IMR-90 (cell line): Measurements from ENCODE around the gene CACNG7. TPM values are rescaled to one million over a fixed set of nuclear protein-coding genes. Genes with fewer than 3 reads are reported as not detected.

ENCODE experiments used
- ATAC-seq: fragments of 200-7000 bp; cut with Tn5 transposase; 2 replicates; pipeline ENCODE4 v1.9.1; 2020; ENCODE audit warnings: low read depth, mild to moderate bottlenecking, moderate library complexity
- BruUV-seq: library from RNA; stranded (reverse); fragments of 400-500 nt; replicated peaks from 2 replicates; lab custom pipeline; 2021; lab: Mats Ljungman, UMichigan
- CTCF ChIA-PET: fragments of 300-600 bp; formaldehyde crosslinking; extraction: SDS; loops from one replicate; lab custom pipeline; 2021; ENCODE audit warnings: antibody characterized with exemption; lab: Yijun Ruan, JAX
- POLR2A ChIA-PET: fragments of 300-600 bp; sonication (Branson Sonifier 250); formaldehyde crosslinking; loops from one replicate; lab custom pipeline; 2022; ENCODE audit warnings: antibody characterized with exemption; ENCODE audit not compliant: unreplicated experiment; lab: Charles Lee
- DNase-seq: peaks from one replicate; pipeline ENCODE4 v3.0.0; 2013
- H2AFZ ChIP-seq: replicated peaks from 2 replicates; pipeline ENCODE3; 2013; ENCODE audit warnings: low read length, mild to moderate bottlenecking; ENCODE audit not compliant: poor library complexity
- H2AK5ac ChIP-seq: 2 replicates; pipeline ENCODE4 v1.6.1; 2013; ENCODE audit warnings: low read depth, low read length, inconsistent platforms
- H2AK9ac ChIP-seq: replicated peaks from 2 replicates; pipeline ENCODE3; 2013; ENCODE audit warnings: mild to moderate bottlenecking, low read depth, low read length, moderate library complexity; ENCODE audit not compliant: poor library complexity
- H2BK120ac ChIP-seq: 2 replicates; pipeline ENCODE4 v1.6.1; 2013; ENCODE audit warnings: low read depth, low read length, inconsistent platforms
- H2BK15ac ChIP-seq: 3 replicates; pipeline ENCODE4 v1.6.1; 2013; ENCODE audit warnings: low read depth, low read length, inconsistent platforms
- H2BK20ac ChIP-seq: 2 replicates; pipeline ENCODE4 v1.6.1; 2013; ENCODE audit warnings: low read depth, mild to moderate bottlenecking, inconsistent platforms, low read length, moderate library complexity
- H2BK5ac ChIP-seq: 2 replicates; pipeline ENCODE4 v1.6.1; 2013; ENCODE audit warnings: mild to moderate bottlenecking, low read depth, low read length, inconsistent platforms; ENCODE audit not compliant: poor library complexity, severe bottlenecking
- H3K14ac ChIP-seq: replicated peaks from 2 replicates; pipeline ENCODE4 v1.6.1; 2013; ENCODE audit warnings: low read depth, low read length, inconsistent platforms
- H3K18ac ChIP-seq: 2 replicates; pipeline ENCODE4 v1.6.1; 2013; ENCODE audit warnings: low read depth, low read length, control low read depth
- H3K23ac ChIP-seq: 2 replicates; pipeline ENCODE4 v1.6.1; 2013; ENCODE audit warnings: low read depth, low read length, inconsistent platforms
- H3K27ac ChIP-seq: 2 replicates; pipeline ENCODE4 v1.5.1; 2013; ENCODE audit warnings: mild to moderate bottlenecking, control low read depth, low read length; ENCODE audit not compliant: insufficient read depth
- H3K27me3 ChIP-seq: 2 replicates; pipeline ENCODE4 v1.6.1; 2013; ENCODE audit warnings: low read length; ENCODE audit not compliant: control insufficient read depth, insufficient read depth
- H3K36me3 ChIP-seq: 2 replicates; pipeline ENCODE4 v1.6.1; 2013; ENCODE audit warnings: low read length, mixed read lengths; ENCODE audit not compliant: control insufficient read depth, insufficient read depth
- H3K4ac ChIP-seq: 2 replicates; pipeline ENCODE4 v1.6.1; 2013; ENCODE audit warnings: low read depth, low read length, inconsistent platforms
- H3K4me1 ChIP-seq: 2 replicates; pipeline ENCODE4 v1.6.1; 2013; ENCODE audit warnings: low read length, mixed read lengths; ENCODE audit not compliant: control insufficient read depth, insufficient read depth
- H3K4me2 ChIP-seq: 2 replicates; pipeline ENCODE4 v1.6.1; 2013; ENCODE audit warnings: low read depth, mild to moderate bottlenecking, control low read depth, low read length, moderate library complexity
- H3K4me3 ChIP-seq: 2 replicates; pipeline ENCODE4 v1.5.1; 2013; ENCODE audit warnings: low read depth, mild to moderate bottlenecking, control low read depth, low read length, moderate library complexity; ENCODE audit not compliant: insufficient read depth
- H3K56ac ChIP-seq: 2 replicates; pipeline ENCODE4 v1.6.1; 2013; ENCODE audit warnings: low read length, inconsistent platforms; ENCODE audit not compliant: insufficient read depth; ENCODE audit errors: extremely low read depth
- H3K79me1 ChIP-seq, 2 experiments: 2 replicates each; pipeline ENCODE4 v1.6.1; 2013; ENCODE audit warnings: low read length in 2 of 2, inconsistent platforms in 1 of 2, low read depth in 1 of 2
- H3K9ac ChIP-seq: 2 replicates; pipeline ENCODE4 v1.6.1; 2013; ENCODE audit warnings: low read depth, low read length, control low read depth
- H3K9me1 ChIP-seq: 2 replicates; pipeline ENCODE4 v1.6.1; 2013; ENCODE audit warnings: low read length, inconsistent platforms; ENCODE audit not compliant: insufficient read depth
- H3K9me3 ChIP-seq: 2 replicates; pipeline ENCODE4 v1.6.1; 2013; ENCODE audit warnings: low read length; ENCODE audit not compliant: control insufficient read depth, insufficient read depth
- H4K20me1 ChIP-seq: 2 replicates; pipeline ENCODE4 v1.6.1; 2013; ENCODE audit warnings: low read length, inconsistent platforms; ENCODE audit not compliant: insufficient read depth
- H4K5ac ChIP-seq: 2 replicates; pipeline ENCODE4 v1.6.1; 2013; ENCODE audit warnings: mild to moderate bottlenecking, low read depth, low read length, control low read depth
- H4K8ac ChIP-seq, 2 experiments: 2 replicates each; pipeline ENCODE4 v1.6.1; 2013; ENCODE audit warnings: low read depth in 2 of 2, low read length in 2 of 2, control low read depth in 1 of 2, inconsistent platforms in 1 of 2
- H4K91ac ChIP-seq: 2 replicates; pipeline ENCODE4 v1.6.1; 2013; ENCODE audit warnings: low read depth, low read length, inconsistent platforms; ENCODE audit not compliant: insufficient read depth
- BHLHE40 ChIP-seq: fragments of 150-350 bp; IDR thresholded peaks from 2 replicates; pipeline ENCODE4 v1.6.1; 2016; ENCODE audit warnings: mild to moderate bottlenecking, low read depth, low read length
- CEBPB ChIP-seq: IDR thresholded peaks from 2 replicates; pipeline ENCODE4 v1.6.1; 2012; ENCODE audit warnings: low read depth, low read length, improper control_type of control experiment
- RAD21 ChIP-seq: IDR thresholded peaks from 2 replicates; pipeline ENCODE4 v1.6.1; 2012; ENCODE audit warnings: low read length, improper control_type of control experiment
- WGBS, 2 experiments: methylation state at CpG; one replicate each; pipeline versions ENCODE4 v1.1.5 to v1.1.7; 2013; ENCODE audit warnings: missing lambda C conversion rate in 2 of 2; ENCODE audit not compliant: insufficient read length in 1 of 2; ENCODE audit errors: extremely low coverage in 2 of 2; 5-methylcytosine and 5-hydroxymethylcytosine counted together
- dilution Hi-C: fragments of 300-500 bp; cut with HindIII; formaldehyde crosslinking; loops from one replicate; pipeline ENCODE4 v1.14.3; 2018; ENCODE audit warnings: low sequenced_read_pairs; ENCODE audit not compliant: unreplicated experiment
- in situ Hi-C: fragments of 300-500 bp; cut with MboI; formaldehyde crosslinking; loops from 3 replicates; pipeline ENCODE4 v1.14.3; 2019; ENCODE audit warnings: low sequenced_read_pairs, inconsistent platforms, mixed read lengths
- intact Hi-C: fragments of 100-400 bp; cut with micrococcal nuclease; formaldehyde crosslinking; loops from 2 replicates; pipeline ENCODE4 v1.10.0; 2022
- polyA plus RNA-seq, 3 experiments: library from polyadenylated mRNA; depleted of rRNA; stranded (reverse); fragments of >200 nt; gene quantifications; 2 replicates each; pipeline ENCODE4 v1.2.3, GENCODE V29; 2012; ENCODE audit warnings: low replicate concordance in 1 of 3
- total RNA-seq: library from RNA; depleted of rRNA; stranded (reverse); fragments of >200 nt; gene quantifications from 2 replicates; pipeline ENCODE4 v1.2.3, GENCODE V29; 2012

CACNG7 gene
- total and polyA plus RNA-seq, 2 of the 4 experiments (the other 2 are of a cell fraction), result 0.36 to 6.7 TPM

GRCh38 chr19:53912653-53913052 lies 3.6 kb downstream of the CACNG7 start:
- no peak overlapping the region for H3K23ac ChIP-seq
- H3K4me3 ChIP-seq, result no peak overlapping the region
- H2BK120ac ChIP-seq, result no peak overlapping the region
- ChIA-PET CTCF (no interaction called here), POLR2A (no interaction called here)
- no peak overlapping the region for H2BK5ac ChIP-seq
- no peak overlapping the region for H4K5ac ChIP-seq
- H4K91ac ChIP-seq, result no peak overlapping the region
- no peak overlapping the region for H4K8ac ChIP-seq
- H2BK20ac ChIP-seq, result no peak overlapping the region
- in situ Hi-C loops, result no loop called here
- peaks cover 22% of the 10 kb centered on the region for H3K27me3 ChIP-seq
- H3K36me3 ChIP-seq, result no peaks in the 10 kb centered on the region; the same call in 1 of the 2 replicates
- no peak overlapping the region for H3K18ac ChIP-seq
- H4K20me1 ChIP-seq, result no peaks in the 10 kb centered on the region
- no peak overlapping the region for H3K4me2 ChIP-seq
- H3K9me1 ChIP-seq, result no peaks in the 10 kb centered on the region
- TF ChIP-seq RAD21, result no peak
- TF ChIP-seq BHLHE40, result no peak
- no peak for TF ChIP-seq CEBPB
- H3K56ac ChIP-seq, result no peak overlapping the region
- DNase-seq (no peak), ATAC-seq (no peak)
- no peak overlapping the region for H3K4ac ChIP-seq
- no peaks in the 10 kb centered on the region for H3K79me1 ChIP-seq
- no TSS peak for BruUV-seq
- WGBS, 2 experiments, result 67% methylated on average over 14 of the region's 18 CpGs; no CpG with 5 or more reads in 1 of the 2 experiments
- dilution Hi-C loops, result no loop called here
- no peak overlapping the region for H2AK5ac ChIP-seq
- H3K4me1 ChIP-seq, result peaks cover 5% of the 10 kb centered on the region; the same call in 1 of the 2 replicates
- no peak overlapping the region for H2BK15ac ChIP-seq
- no peak overlapping the region for H3K14ac ChIP-seq
- H3K27ac ChIP-seq, result no peak overlapping the region
- no peak overlapping the region for H2AFZ ChIP-seq
- H3K9me3 ChIP-seq, result no peaks in the 10 kb centered on the region
- no peak overlapping the region for H2AK9ac ChIP-seq
- intact Hi-C loops, result no loop called here
- H3K9ac ChIP-seq, result no peak overlapping the region
